Motor neuron (in vitro differentiated cells): ENCODE data around the gene CDKN2D. TPM values are rescaled to one million over a fixed set of nuclear protein-coding genes. Genes with fewer than 3 reads are reported as not detected.
A peak's percentile ranks its signal among the peaks of the same experiment; 100 is the strongest.

Source experiments
- ATAC-seq, 8 experiments: fragments of 200-7000 bp; cut with Tn5 transposase; replicated peaks in 6 of 8; 2 replicates each; pipeline ENCODE4 v1.8.0; 2021; ENCODE audit warnings: mild to moderate bottlenecking in 8 of 8, moderate library complexity in 8 of 8
- H3K27ac ChIP-seq, 2 donors: fragments of 250-450 bp; sonication (Bioruptor Pico); 2 replicates each; pipeline ENCODE4 v1.9.0; 2021; ENCODE audit warnings: antibody characterized with exemption in 2 of 2, mild to moderate bottlenecking in 2 of 2, moderate library complexity in 1 of 2
- H3K4me1 ChIP-seq, 2 donors: fragments of 250-450 bp; sonication (Bioruptor Pico); replicated peaks in 1 of 2; 2 replicates each; pipeline ENCODE4 v1.6.1; 2021; ENCODE audit warnings: antibody characterized with exemption in 2 of 2, mild to moderate bottlenecking in 2 of 2, moderate library complexity in 1 of 2
- H3K4me3 ChIP-seq, 5 donors: fragments of 250-450 bp; sonication (Bioruptor Pico); 2 replicates each; pipeline ENCODE4 v1.9.0; 2021; ENCODE audit warnings: antibody characterized with exemption in 5 of 5, mild to moderate bottlenecking in 5 of 5, moderate library complexity in 4 of 5
- WGBS, 10 experiments: fragments of 450-650 bp; shearing (Covaris generic); methylation state at CpG; one replicate each; pipeline ENCODE4 v1.0.0; 2022; 5-methylcytosine and 5-hydroxymethylcytosine counted together
- in situ Hi-C, 9 experiments: fragments of 400-800 bp; cut with MboI; loops; one replicate each; pipeline ENCODE4 v1.15.0; 2021; ENCODE audit warnings: low sequenced_read_pairs in 9 of 9, low pct_unique_long_range_greater_than_20kb in 2 of 9; ENCODE audit not compliant: unreplicated experiment in 9 of 9
- total RNA-seq, 8 experiments: library from RNA; unstranded; fragments of 300-600 nt; gene quantifications; 2 replicates each; pipeline versions ENCODE4 v1.2.3 to v1.2.4, GENCODE V29; 2022

The CDKN2D gene
- total RNA-seq, 8 experiments from 2014 or later, result 1.9 to 68.6 (median 39.8) TPM

GRCh38 chr19:10593820-10594637 lies 25.2 kb upstream of the CDKN2D start:
- in situ Hi-C loops, result loop anchor here in 1 of 9 experiments (25.0 kb wide), 1 partner anchor 268 kb away; the partner anchor contains the start of gene CARM1
- peak in 3 of 8 experiments; percentile 95 to 99 (median 96) for ATAC-seq
- H3K4me3 ChIP-seq, result no peak overlapping the region
- 17 to 100% (median 54%) methylated on average over 1 to 4 of the region's 9 CpGs; no CpG with 5 or more reads in 1 of the 10 experiments for WGBS, 10 experiments
- no peak overlapping the region for H3K27ac ChIP-seq
- no peaks in the 10 kb centered on the region for H3K4me1 ChIP-seq

DNA sequence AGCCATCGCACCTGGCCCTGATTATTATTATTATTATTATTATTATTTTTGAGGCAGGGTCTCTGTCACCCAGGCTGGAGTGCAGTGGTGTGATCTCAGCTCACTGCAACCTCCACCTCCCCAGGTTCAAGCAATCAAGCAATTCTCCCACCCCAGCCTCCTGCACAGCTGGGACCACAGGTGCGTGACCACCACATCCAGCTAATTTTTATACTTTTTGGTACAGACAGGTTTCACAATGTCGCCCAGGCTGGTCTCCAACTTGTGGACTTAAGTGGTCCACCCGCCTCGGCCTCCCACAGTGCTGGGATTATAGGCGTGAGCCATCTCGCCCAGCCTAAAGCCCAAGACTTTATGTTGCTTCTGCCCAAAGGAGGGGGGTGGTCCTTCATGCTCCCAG lies 24.4 kb upstream of the CDKN2D start:
- WGBS, 10 experiments, result 80 to 100% (median 85%) methylated on average over 1 to 5 of the region's 7 CpGs; no CpG with 5 or more reads in 6 of the 10 experiments
- in situ Hi-C loops, result loop anchor here in 1 of 9 experiments (25.0 kb wide), 1 partner anchor 269 kb away; the partner anchor contains the start of gene CARM1
- no peak for ATAC-seq
- Histone ChIP-seq H3K4me3 (no peak overlapping the region), H3K4me1 (no peaks in the 10 kb centered on the region), H3K27ac (no peak overlapping the region)

GRCh38 chr19:10587839-10588150 lies 19.0 kb upstream of the CDKN2D start:
- Histone ChIP-seq H3K27ac (no peak overlapping the region), H3K4me3 (no peak overlapping the region), H3K4me1 (no peaks in the 10 kb centered on the region)
- in situ Hi-C loops, result loop anchor here in 2 of 9 experiments (10.0 to 25.0 kb wide), 2 partner anchors 57 to 275 kb away; partner anchors contain the start of gene CARM1 (in 1 of the 2)
- no peak for ATAC-seq
- WGBS, 10 experiments, result 75 to 100% (median 91%) methylated on average over 1 to 2 of the region's 2 CpGs

DNA sequence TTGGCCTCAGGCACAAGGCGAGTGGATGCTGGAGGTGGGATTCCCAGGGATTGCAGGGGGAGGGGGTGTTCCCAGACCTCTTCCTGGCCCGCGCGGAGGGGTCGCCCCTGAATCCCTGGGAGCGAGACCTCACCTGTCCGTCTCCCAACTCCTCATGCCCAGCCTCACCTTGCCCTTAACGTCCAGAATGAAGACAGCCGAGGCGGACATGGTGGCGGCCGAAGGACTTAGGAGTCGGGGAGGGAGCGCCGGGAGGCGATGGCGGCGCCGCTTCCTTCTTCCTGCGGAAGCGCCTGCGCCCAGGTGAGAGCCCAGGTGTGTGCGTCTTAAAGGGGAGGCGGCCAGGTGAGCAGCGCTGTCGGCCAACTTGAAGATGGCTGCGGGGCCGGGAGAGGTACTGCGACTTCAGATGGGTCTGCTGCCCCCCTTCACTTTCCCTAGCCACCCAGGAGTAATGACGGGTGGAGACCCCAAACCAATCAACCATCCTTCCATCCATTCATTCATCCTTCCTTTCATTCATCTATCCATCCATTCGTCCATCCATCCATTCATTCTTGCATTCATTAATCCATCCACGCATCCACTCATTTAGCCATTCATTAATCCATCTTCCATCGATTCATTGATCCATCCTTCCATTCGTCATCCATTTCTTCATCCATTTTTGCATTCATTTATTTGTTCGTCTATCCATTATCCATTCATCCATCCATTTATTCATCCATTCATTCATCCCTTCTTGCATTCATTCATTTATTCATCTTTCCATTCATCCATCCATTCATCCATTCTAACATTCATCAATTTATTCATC lies 18.5 kb upstream of the CDKN2D start, which contains the start of gene AP1M2:
Gene AP1M2 (minus strand): TSS at position 291 of the 817 bp plus-strand sequence. CDS start 81 bp downstream, at position 210.
- H3K27ac ChIP-seq, result no peak within 1 kb of the TSS
- ATAC-seq, result no peak
- WGBS, 10 experiments, result 15 to 83% (median 56%) methylated on average over 1 to 16 of the region's 35 CpGs
- H3K4me3 ChIP-seq, result no peak within 1 kb of the TSS
- in situ Hi-C loops, result loop anchor here in 2 of 9 experiments (10.0 to 25.0 kb wide), 2 partner anchors 58 to 275 kb away; partner anchors contain the start of gene CARM1 (in 1 of the 2)
- H3K4me1 ChIP-seq, result no peaks in the 10 kb centered on the region

- Histone ChIP-seq H3K4me3 (no peak overlapping the region), H3K4me1 (no peaks in the 10 kb centered on the region), H3K27ac (no peak overlapping the region)
- in situ Hi-C loops, result loop anchor here in 2 of 9 experiments (10.0 to 25.0 kb wide), 2 partner anchors 58 to 276 kb away; partner anchors contain the start of gene CARM1 (in 1 of the 2)
- ATAC-seq, result no peak
- WGBS, 10 experiments, result 34 to 97% (median 85%) methylated on average over 2 to 5 of the region's 6 CpGs; no CpG with 5 or more reads in 2 of the 10 experiments
These were observed 17.6 kb upstream of the CDKN2D start for GRCh38 chr19:10586396-10586795.

DNA sequence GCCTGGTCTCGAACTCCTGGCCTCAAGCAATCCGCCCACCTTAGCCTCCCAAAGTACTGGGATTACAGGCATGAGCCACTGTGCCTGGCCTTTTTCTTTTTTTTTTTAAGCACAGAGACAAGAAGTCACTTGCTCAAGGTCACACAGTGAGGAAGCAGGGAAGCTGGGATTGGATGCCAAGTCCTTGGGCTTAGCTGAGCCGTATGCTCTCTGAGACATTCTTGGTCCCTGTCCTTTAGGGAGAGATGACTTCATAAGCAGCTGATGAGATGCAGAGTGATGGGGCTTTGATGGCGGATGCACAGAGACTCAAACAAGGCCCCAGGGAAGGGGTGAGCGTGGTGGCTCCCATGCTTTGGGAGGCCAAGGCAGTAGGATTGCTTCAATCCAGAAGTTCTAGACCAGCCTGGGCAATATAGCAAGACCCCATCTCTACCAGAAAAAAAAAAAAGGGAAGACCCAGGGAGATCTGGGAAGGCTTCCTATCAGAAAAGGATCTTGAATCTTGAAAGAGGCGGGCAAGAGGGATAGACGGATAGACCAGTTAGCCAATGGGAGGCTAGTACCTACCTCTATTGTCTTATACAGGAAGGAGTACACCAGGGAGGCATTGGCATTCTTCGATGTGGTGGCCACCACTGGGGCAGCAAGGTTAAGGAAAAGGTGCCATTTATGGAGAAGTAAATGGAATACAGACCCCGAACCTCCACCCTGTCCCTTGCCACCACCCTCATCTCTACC lies 14.4 kb upstream of the CDKN2D start:
- Histone ChIP-seq H3K4me1 (peaks cover 0 to 3% of the 10 kb centered on the region in 2 donors), H3K4me3 (no peak overlapping the region), H3K27ac (no peak overlapping the region)
- peak in 2 of 8 experiments; percentile 23 to 34 for ATAC-seq
- in situ Hi-C loops, result loop anchor here in 3 of 9 experiments (5.0 to 25.0 kb wide), 3 partner anchors 59 to 279 kb away; partner anchors contain the start of gene CARM1 (in 1 of the 3)
- WGBS, 10 experiments, result 45 to 100% (median 79%) methylated on average over 1 to 6 of the region's 9 CpGs; no CpG with 5 or more reads in 2 of the 10 experiments

- in situ Hi-C loops, result loop anchor here in 3 of 9 experiments (5.0 to 25.0 kb wide), 3 partner anchors 60 to 280 kb away; partner anchors contain the start of gene CARM1 (in 1 of the 3)
- no peak overlapping the region for H3K27ac ChIP-seq
- WGBS, 10 experiments, result 57 to 93% (median 90%) methylated on average over 2 to 8 of the region's 13 CpGs; no CpG with 5 or more reads in 4 of the 10 experiments
These were observed 13.3 kb upstream of the CDKN2D start for GRCh38 chr19:10582091-10582490.

GRCh38 chr19:10580979-10581631 lies 12.3 kb upstream of the CDKN2D start:
- 0 to 30% (median 0%) methylated on average over 1 to 18 of the region's 31 CpGs; no CpG with 5 or more reads in 3 of the 10 experiments for WGBS, 10 experiments
- peak; percentile 79 to 95 (median 86) for ATAC-seq
- in situ Hi-C loops, result loop anchor here in 3 of 9 experiments (5.0 to 25.0 kb wide), 3 partner anchors 61 to 281 kb away; partner anchors contain the start of gene CARM1 (in 1 of the 3)

More at GRCh38 chr19:10582091-10582490, 13.3 kb upstream of the CDKN2D start:
- no peak for ATAC-seq
- Histone ChIP-seq H3K4me1 (peaks cover 0 to 3% of the 10 kb centered on the region in 2 donors), H3K4me3 (no peak overlapping the region)

GRCh38 chr19:10577951-10578350 lies 9.2 kb upstream of the CDKN2D start:
- H3K4me3 ChIP-seq, result no peak overlapping the region
- peaks cover 0 to 3% of the 10 kb centered on the region in 2 donors for H3K4me1 ChIP-seq
- in situ Hi-C loops, result loop anchor here in 1 of 9 experiments (25.0 kb wide), 1 partner anchor 284 kb away; the partner anchor contains the start of gene CARM1
- no peak overlapping the region for H3K27ac ChIP-seq
- 20 to 94% (median 81%) methylated on average over 1 to 5 of the region's 6 CpGs; no CpG with 5 or more reads in 2 of the 10 experiments for WGBS, 10 experiments
- ATAC-seq, result no peak

More at GRCh38 chr19:10580979-10581631, 12.3 kb upstream of the CDKN2D start:
- Histone ChIP-seq H3K27ac (no peak overlapping the region), H3K4me1 (peaks cover 0 to 3% of the 10 kb centered on the region in 2 donors), H3K4me3 (no peak overlapping the region)

DNA sequence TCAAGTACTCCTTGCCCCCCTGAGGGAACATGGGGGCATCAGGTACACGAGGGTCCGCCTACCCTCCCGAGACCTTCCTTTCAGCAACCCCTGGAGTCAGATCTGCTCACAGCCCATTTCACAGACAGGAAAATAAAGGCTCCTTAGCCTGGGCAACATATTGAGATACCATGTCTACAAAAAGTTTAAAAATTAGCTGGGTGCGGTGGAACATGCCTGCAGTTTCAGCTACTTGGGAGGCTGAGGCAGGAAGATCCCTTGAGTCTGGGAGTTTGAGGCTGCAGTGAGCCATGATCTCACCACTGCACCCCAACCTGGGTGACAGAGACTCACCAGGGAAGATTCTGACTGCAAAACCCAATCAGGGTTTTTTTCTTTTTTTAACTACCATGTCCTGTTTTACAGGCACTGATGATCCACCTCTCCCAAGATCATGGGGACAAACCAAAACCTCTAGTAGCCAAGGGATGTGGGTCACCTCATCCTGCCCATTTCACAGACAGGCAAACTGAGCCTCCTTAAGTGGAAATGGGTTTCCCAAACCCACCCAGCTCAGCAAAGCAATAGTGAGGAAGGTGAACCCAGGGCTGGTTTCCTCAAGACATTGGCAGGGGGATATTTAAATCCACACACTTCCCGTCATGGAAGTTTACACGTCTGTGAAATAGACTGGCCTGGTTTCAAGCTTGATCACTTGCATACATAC lies 6.4 kb upstream of the CDKN2D start:
- in situ Hi-C loops, result loop anchor here in 1 of 9 experiments (25.0 kb wide), 1 partner anchor 287 kb away; the partner anchor contains the start of gene CARM1
- 17 to 100% (median 93%) methylated on average over 1 to 2 of the region's 6 CpGs; no CpG with 5 or more reads in 3 of the 10 experiments for WGBS, 10 experiments

DNA sequence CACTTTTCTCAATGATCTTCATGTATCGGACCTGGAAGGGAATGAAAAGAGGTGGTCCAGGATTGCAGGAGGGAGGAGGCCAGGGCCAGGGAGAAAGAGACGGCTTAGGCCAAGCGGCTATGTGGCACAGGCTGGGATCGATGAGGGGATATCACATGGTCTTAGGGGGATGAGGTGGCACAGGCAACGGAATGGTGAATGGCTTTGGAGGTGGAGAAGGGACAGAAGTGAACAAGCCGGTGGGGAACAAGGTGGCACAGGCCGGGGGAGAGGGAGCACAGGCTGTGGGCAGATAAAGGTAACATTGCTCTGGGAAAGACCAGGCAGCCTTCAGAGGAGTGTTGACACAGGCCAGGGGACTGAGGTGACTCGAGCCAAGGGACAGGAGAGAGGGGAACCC lies 5.7 kb upstream of the CDKN2D start:
- H3K4me3 ChIP-seq, result no peak overlapping the region
- H3K4me1 ChIP-seq, result peaks cover 0 to 10% of the 10 kb centered on the region in 2 donors
- H3K27ac ChIP-seq, result no peak overlapping the region
- ATAC-seq, result no peak
- 53 to 100% (median 83%) methylated on average over 1 to 4 of the region's 8 CpGs; no CpG with 5 or more reads in 4 of the 10 experiments for WGBS, 10 experiments
- in situ Hi-C loops, result no loop called here

More for the DNA sequence above, 6.4 kb upstream of the CDKN2D start:
- no peak for ATAC-seq
- Histone ChIP-seq H3K4me1 (peaks cover 0 to 7% of the 10 kb centered on the region in 2 donors), H3K27ac (no peak overlapping the region), H3K4me3 (no peak overlapping the region)
